ENCODE measurements around the gene PTPRF.

DNA sequence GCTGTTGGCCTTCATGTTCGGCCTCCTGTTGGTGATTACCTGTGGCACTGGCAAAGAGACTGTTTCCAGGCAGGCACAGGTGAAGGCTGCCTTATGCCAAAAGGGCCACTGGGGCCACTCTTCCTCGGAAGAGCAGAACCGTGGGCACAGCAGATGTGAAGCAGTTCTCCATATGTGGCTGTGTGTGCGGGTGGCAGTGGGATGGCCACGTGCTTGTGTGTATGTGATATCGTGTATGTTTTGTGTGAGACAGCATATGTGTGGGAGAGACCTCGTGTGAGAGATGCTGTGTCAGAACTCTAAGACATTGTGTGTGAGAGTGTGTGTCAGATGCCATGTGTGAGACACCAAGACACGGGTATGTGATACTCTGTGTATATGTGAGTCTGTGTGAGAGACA lies 65.9 kb downstream of the PTPRF start:
- no peak for TF ChIP-seq POLR2A (IDR thresholded peaks at IDR 0.05)
- TF ChIP-seq, protein P1, sequence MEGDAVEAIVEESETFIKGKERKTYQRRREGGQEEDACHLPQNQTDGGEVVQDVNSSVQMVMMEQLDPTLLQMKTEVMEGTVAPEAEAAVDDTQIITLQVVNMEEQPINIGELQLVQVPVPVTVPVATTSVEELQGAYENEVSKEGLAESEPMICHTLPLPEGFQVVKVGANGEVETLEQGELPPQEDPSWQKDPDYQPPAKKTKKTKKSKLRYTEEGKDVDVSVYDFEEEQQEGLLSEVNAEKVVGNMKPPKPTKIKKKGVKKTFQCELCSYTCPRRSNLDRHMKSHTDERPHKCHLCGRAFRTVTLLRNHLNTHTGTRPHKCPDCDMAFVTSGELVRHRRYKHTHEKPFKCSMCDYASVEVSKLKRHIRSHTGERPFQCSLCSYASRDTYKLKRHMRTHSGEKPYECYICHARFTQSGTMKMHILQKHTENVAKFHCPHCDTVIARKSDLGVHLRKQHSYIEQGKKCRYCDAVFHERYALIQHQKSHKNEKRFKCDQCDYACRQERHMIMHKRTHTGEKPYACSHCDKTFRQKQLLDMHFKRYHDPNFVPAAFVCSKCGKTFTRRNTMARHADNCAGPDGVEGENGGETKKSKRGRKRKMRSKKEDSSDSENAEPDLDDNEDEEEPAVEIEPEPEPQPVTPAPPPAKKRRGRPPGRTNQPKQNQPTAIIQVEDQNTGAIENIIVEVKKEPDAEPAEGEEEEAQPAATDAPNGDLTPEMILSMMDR (IDR thresholded peaks at IDR 0.05), result no peak
- TF ChIP-seq POLR2AphosphoS5 (IDR thresholded peaks at IDR 0.05), result no peak
